A549 treated with AZD9567 at 1 μM for 4 hours (cell line): ENCODE data around the gene CHML. TPM values are rescaled to one million over a fixed set of nuclear protein-coding genes. Genes with fewer than 3 reads are reported as not detected.

Source experiments
- total RNA-seq: library from RNA; stranded (reverse); fragments of 200-300 nt; extraction: Qiagen RNA extraction; gene quantifications from 5 replicates; pipeline ENCODE4 v1.2.3, GENCODE V29; 2022; ENCODE audit not compliant: insufficient read depth

Gene CHML
- 5.5 to 7.5 TPM (median 7.1 TPM) in 5 replicates for total RNA-seq

GRCh38 chr1:241640149-241640866, at the start of gene CHML, which contains the start of gene OPN3:
Gene CHML, minus strand, starts transcription at chr1:241640369. Its CDS starts 4,603 bp downstream, at chr1:241635766.
Gene OPN3, minus strand, starts transcription at chr1:241640369. Its CDS starts 115 bp downstream, at chr1:241640254.

DNA sequence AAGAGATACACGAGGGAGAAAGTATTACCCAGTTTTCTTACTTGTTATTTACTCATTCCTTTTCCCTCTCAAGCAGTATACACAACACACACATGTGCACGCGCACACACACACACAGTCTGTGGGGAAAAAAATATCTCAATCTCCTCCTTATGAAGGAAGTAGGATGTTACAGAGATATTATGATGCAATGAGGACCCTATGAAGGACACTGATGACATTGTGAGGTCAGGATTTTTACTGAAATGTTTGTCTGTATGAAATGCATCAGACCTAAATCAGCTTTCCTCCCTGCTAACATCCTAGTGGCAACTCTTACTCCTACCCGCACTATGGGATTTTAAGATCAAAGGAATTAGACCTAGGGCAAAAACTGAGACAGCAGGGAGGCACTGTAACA, 11.8 kb upstream of the CHML start, which contains the start of gene WDR64:
TSS of gene WDR64 (plus strand) at position 270 of the 400 bp plus-strand sequence. CDS start 204 bp downstream, outside the sequence.

Other genes starting within 250 kb of the CHML start
- 87.6 to 92.2 TPM (median 90.4 TPM) in 5 replicates for gene FH, start 120.6 kb downstream of the CHML start, total RNA-seq
- 0.53 to 1.6 TPM (median 0.80 TPM) in 4 of 5 replicates, not detected in the other for gene KMO, start 108.0 kb downstream of the CHML start, total RNA-seq
- gene OPN3, start within 50 bp of the CHML start, total RNA-seq, result 49.5 to 68.2 TPM (median 55.8 TPM) in 5 replicates
- gene WDR64, start 11.9 kb upstream of the CHML start, total RNA-seq, result not detected in 5 replicates
- 20.6 to 28.6 TPM (median 24.3 TPM) in 5 replicates for gene EXO1, start 207.8 kb upstream of the CHML start, total RNA-seq